Prostate gland (tissue), 2 donors: ENCODE measurements around the gene C9orf40. TPM values are rescaled to one million over a fixed set of nuclear protein-coding genes. Genes with fewer than 3 reads are reported as not detected.

Experiments
- DNase-seq: peaks from one replicate; pipeline ENCODE4 v3.0.0-alpha.2; 2019; ENCODE audit warnings: low spot score
- H3K27ac ChIP-seq, 2 donors: fragments of 200-600 bp; sonication (generic); 2 replicates each; pipeline ENCODE4 v1.5.1; 2017 to 2019
- H3K27me3 ChIP-seq: fragments of 200-600 bp; sonication (generic); replicated peaks from 2 replicates; pipeline ENCODE4 v1.5.1; 2019; ENCODE audit not compliant: insufficient read depth
- H3K36me3 ChIP-seq, 2 donors: fragments of 200-600 bp; sonication (generic); 1 replicate in 1 of 2; 2 replicates in 1 of 2; pipeline versions ENCODE4 v1.5.1 to v1.8.1; 2017 to 2019
- H3K4me1 ChIP-seq: fragments of 200-600 bp; sonication (generic); replicated peaks from 2 replicates; pipeline ENCODE4 v1.5.1; 2019
- H3K4me3 ChIP-seq, 2 donors: fragments of 200-600 bp; sonication (generic); 2 replicates each; pipeline ENCODE4 v1.5.1; 2017 to 2019
- H3K9me3 ChIP-seq: fragments of 200-600 bp; sonication (generic); 2 replicates; pipeline ENCODE4 v1.5.1; 2017
- POLR2A ChIP-seq: fragments of 450-650 bp; IDR thresholded peaks from one replicate; pipeline ENCODE4 v1.6.1; 2016; ENCODE audit warnings: antibody characterized with exemption, mild to moderate bottlenecking
- POLR2AphosphoS5 ChIP-seq: sonication (generic); formaldehyde crosslinking; IDR thresholded peaks from one replicate; pipeline ENCODE4 v1.6.1; 2017; ENCODE audit warnings: antibody characterized with exemption
- WGBS: methylation state at CpG from one replicate; pipeline ENCODE4 v1.1.5; 2018; 5-methylcytosine and 5-hydroxymethylcytosine counted together
- intact Hi-C: fragments of 100-400 bp; cut with DNase I; formaldehyde crosslinking; loops from one replicate; pipeline ENCODE4 v1.14.2; 2022
- total RNA-seq, 2 donors: library from RNA; depleted of rRNA; stranded (reverse); fragments of >200 nt; gene quantifications; one replicate each; pipeline ENCODE4 v1.1.0, GENCODE V29; 2016
- TF ChIP-seq, protein P1 (sequence below), 4 experiments: fragments of 200-600 bp in 2 of 4; fragments of 450-650 bp in 2 of 4; sonication (generic) in 2 of 4; IDR thresholded peaks; 1 replicate in 3 of 4; 2 replicates in 1 of 4; pipeline ENCODE4 v1.5.1; 2016 to 2019; ENCODE audit warnings: antibody characterized with exemption in 4 of 4, mild to moderate bottlenecking in 2 of 4, moderate library complexity in 2 of 4

The C9orf40 gene, protein sequence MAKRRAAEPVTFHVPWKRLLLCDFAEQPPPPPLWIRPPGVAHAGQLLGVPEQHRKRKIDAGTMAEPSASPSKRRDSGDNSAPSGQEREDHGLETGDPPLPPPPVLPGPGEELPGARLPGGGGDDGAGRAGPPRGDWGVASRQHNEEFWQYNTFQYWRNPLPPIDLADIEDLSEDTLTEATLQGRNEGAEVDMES
- 1 to 10 TPM; 2.5 to 4.4 TPM for total RNA-seq

- no peaks in the 10 kb centered on the region for H3K27me3 ChIP-seq
- H3K27ac ChIP-seq = peak within 1 kb of the TSS; percentile 91 to 94
- no peaks in the 10 kb centered on the region for H3K4me1 ChIP-seq
- H3K4me3 ChIP-seq = peak within 1 kb of the TSS; percentile 75 to 91
- H3K9me3 ChIP-seq = no peaks in the 10 kb centered on the region
- no peaks in the 10 kb centered on the region for H3K36me3 ChIP-seq
- intact Hi-C loops = loop anchor here (2.0 kb wide), 2 partner anchors 78 to 136 kb away; partner anchors contain the start of genes NMRK1 and OSTF1
- WGBS = under 1% methylated on average over 84 of the region's 125 CpGs
- peak; percentile 84 for DNase-seq
- TF ChIP-seq POLR2AphosphoS5 (no peak), POLR2A (peak; percentile 4)
- TF ChIP-seq, protein P1, sequence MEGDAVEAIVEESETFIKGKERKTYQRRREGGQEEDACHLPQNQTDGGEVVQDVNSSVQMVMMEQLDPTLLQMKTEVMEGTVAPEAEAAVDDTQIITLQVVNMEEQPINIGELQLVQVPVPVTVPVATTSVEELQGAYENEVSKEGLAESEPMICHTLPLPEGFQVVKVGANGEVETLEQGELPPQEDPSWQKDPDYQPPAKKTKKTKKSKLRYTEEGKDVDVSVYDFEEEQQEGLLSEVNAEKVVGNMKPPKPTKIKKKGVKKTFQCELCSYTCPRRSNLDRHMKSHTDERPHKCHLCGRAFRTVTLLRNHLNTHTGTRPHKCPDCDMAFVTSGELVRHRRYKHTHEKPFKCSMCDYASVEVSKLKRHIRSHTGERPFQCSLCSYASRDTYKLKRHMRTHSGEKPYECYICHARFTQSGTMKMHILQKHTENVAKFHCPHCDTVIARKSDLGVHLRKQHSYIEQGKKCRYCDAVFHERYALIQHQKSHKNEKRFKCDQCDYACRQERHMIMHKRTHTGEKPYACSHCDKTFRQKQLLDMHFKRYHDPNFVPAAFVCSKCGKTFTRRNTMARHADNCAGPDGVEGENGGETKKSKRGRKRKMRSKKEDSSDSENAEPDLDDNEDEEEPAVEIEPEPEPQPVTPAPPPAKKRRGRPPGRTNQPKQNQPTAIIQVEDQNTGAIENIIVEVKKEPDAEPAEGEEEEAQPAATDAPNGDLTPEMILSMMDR (IDR thresholded peaks at IDR 0.05) = peak; percentile 49 to 86 (median 76)
These were observed at the start of gene C9orf40 for GRCh38 chr9:74952201-74953151. Gene C9orf40 (minus strand): TSS chr9:74952912. CDS start chr9:74952611, 301 bp downstream.

DNA sequence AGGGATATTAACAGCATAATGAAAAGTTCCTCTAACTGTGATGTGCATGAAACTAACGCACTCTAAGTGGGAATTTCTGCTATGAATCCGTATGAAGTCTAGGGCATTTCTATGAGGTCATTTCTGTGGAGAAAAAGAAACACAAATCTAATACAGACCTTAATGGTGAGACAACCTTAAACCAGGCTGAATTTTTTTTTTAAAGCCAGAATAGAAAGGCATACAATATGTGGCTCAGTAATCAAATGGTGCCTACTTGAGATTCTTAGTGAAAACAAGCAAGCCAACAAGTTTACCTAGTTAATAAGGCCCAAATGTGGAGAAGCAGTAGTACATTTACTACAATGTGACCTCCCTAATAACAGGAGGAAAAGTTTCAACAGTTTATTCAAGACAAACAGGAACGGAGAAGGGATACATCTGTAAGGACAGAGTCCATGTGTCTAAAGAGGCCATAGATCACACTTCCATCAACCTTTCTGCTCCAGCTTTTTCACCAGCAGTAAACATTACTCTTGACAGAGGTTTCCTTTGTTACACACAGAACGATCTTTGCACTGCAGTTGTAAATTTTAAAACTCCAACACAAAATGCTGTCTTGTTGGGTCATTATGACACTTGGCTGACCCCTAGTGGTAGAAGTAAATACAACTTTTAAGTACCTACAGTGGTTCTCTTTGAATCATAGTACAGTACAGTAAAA, 49.2 kb upstream of the C9orf40 start:
- H3K27ac ChIP-seq = no peak overlapping the region
- TF ChIP-seq, protein P1 (IDR thresholded peaks at IDR 0.05) = peak; percentile 60 to 93 (median 86)
- TF ChIP-seq POLR2AphosphoS5 (peak; percentile 26), POLR2A (no peak)
- peak; percentile 45 for DNase-seq
- no peaks in the 10 kb centered on the region for H3K9me3 ChIP-seq
- intact Hi-C loops = loop anchor here (2.0 kb wide), 1 partner anchor 227 kb away; no protein-coding TSS in a partner anchor
- 46% methylated on average over 4 of the region's 4 CpGs for WGBS
- no peaks in the 10 kb centered on the region for H3K4me1 ChIP-seq
- H3K4me3 ChIP-seq = no peak overlapping the region
- H3K36me3 ChIP-seq = no peaks in the 10 kb centered on the region
- H3K27me3 ChIP-seq = no peaks in the 10 kb centered on the region

GRCh38 chr9:75000835-75001234, 48.1 kb upstream of the C9orf40 start:
- no peaks in the 10 kb centered on the region for H3K27me3 ChIP-seq
- TF ChIP-seq POLR2AphosphoS5 (no peak), POLR2A (no peak)
- TF ChIP-seq, protein P1 (IDR thresholded peaks at IDR 0.05) = no peak
- DNase-seq = no peak
- H3K27ac ChIP-seq = no peak overlapping the region
- H3K4me3 ChIP-seq = no peak overlapping the region
- WGBS = 96% methylated on average over 2 of the region's 2 CpGs
- no peaks in the 10 kb centered on the region for H3K9me3 ChIP-seq
- no peaks in the 10 kb centered on the region for H3K4me1 ChIP-seq
- intact Hi-C loops = no loop called here
- H3K36me3 ChIP-seq = no peaks in the 10 kb centered on the region

- Histone ChIP-seq H3K27ac (no peak overlapping the region), H3K36me3 (no peaks in the 10 kb centered on the region), H3K27me3 (no peaks in the 10 kb centered on the region), H3K9me3 (no peaks in the 10 kb centered on the region), H3K4me3 (no peak overlapping the region), H3K4me1 (no peaks in the 10 kb centered on the region)
- DNase-seq = no peak
- intact Hi-C loops = no loop called here
- no peak for TF ChIP-seq POLR2AphosphoS5
- TF ChIP-seq, protein P1 (IDR thresholded peaks at IDR 0.05) = no peak
- TF ChIP-seq POLR2A = no peak
These were observed 32.3 kb upstream of the C9orf40 start for GRCh38 chr9:74985041-74985440.
